ENCODE measurements around the gene S1PR3.

GRCh38 chr9:88953381-88954029 is 37.8 kb upstream of the S1PR3 start:
- TF ChIP-seq REST (IDR thresholded peaks at IDR 0.05) = no peak
- TF ChIP-seq CTCF (IDR thresholded peaks at IDR 0.05; ENCODE audit: low read depth, low read length, missing input control) = no peak
